H9 (cell line): Measurements from ENCODE around the gene TRIOBP. TPM values are rescaled to one million over a fixed set of nuclear protein-coding genes. Genes with fewer than 3 reads are reported as not detected.

Experiments
- DNase-seq: peaks from one replicate; pipeline ENCODE4 v3.0.0-alpha.2; 2017
- H2AFZ ChIP-seq: one replicate; pipeline ENCODE4 v1.6.1; 2013; ENCODE audit warnings: mild to moderate bottlenecking, low read length, control low read depth, moderate library complexity
- H2AK5ac ChIP-seq: 2 replicates; pipeline ENCODE4 v1.6.1; 2013; ENCODE audit warnings: low read length, control low read depth, mixed read lengths; ENCODE audit not compliant: insufficient read length
- H2BK120ac ChIP-seq: one replicate; pipeline ENCODE4 v1.6.1; 2013; ENCODE audit warnings: low read depth, mild to moderate bottlenecking, low read length, control low read depth, inconsistent platforms; ENCODE audit not compliant: poor library complexity, severe bottlenecking
- H2BK12ac ChIP-seq: 2 replicates; pipeline ENCODE4 v1.6.1; 2013; ENCODE audit warnings: low read length, control low read depth, mixed read lengths, low read depth; ENCODE audit not compliant: insufficient read length
- H2BK15ac ChIP-seq: 2 replicates; pipeline ENCODE4 v1.6.1; 2013; ENCODE audit warnings: low read depth, low read length, control low read depth
- H2BK20ac ChIP-seq: one replicate; pipeline ENCODE4 v1.6.1; 2013; ENCODE audit warnings: low read depth, mild to moderate bottlenecking, low read length, control low read depth, inconsistent platforms; ENCODE audit not compliant: poor library complexity, severe bottlenecking
- H2BK5ac ChIP-seq: 2 replicates; pipeline ENCODE4 v1.6.1; 2013; ENCODE audit warnings: low read length, control low read depth, mixed read lengths; ENCODE audit not compliant: insufficient read length
- H3K14ac ChIP-seq: 2 replicates; pipeline ENCODE4 v1.6.1; 2013; ENCODE audit warnings: low read length, control low read depth; ENCODE audit not compliant: insufficient read depth
- H3K18ac ChIP-seq: 2 replicates; pipeline ENCODE4 v1.6.1; 2013; ENCODE audit warnings: low read depth, mild to moderate bottlenecking, mixed read lengths, low read length, control low read depth; ENCODE audit not compliant: insufficient read length
- H3K23ac ChIP-seq: 2 replicates; pipeline ENCODE4 v1.6.1; 2013; ENCODE audit warnings: low read length, control low read depth, mixed read lengths, low read depth; ENCODE audit not compliant: insufficient read length
- H3K23me2 ChIP-seq: 2 replicates; pipeline ENCODE4 v1.6.1; 2013; ENCODE audit warnings: low read depth, mild to moderate bottlenecking, mixed read lengths, low read length, control low read depth; ENCODE audit not compliant: insufficient read length, poor library complexity, severe bottlenecking
- H3K27ac ChIP-seq: 2 replicates; pipeline ENCODE4 v1.5.1; 2013; ENCODE audit warnings: low read length, control low read depth, mixed read lengths, low read depth; ENCODE audit not compliant: insufficient read length
- H3K27me3 ChIP-seq: 2 replicates; pipeline ENCODE4 v1.6.1; 2013; ENCODE audit warnings: low read length, control low read depth, inconsistent platforms; ENCODE audit not compliant: insufficient read depth
- H3K4ac ChIP-seq: 2 replicates; pipeline ENCODE4 v1.6.1; 2013; ENCODE audit warnings: low read depth, mild to moderate bottlenecking, control low read depth, inconsistent platforms, low read length, moderate library complexity
- H3K4me1 ChIP-seq: 2 replicates; pipeline ENCODE4 v1.6.1; 2013; ENCODE audit warnings: low read length, control low read depth, inconsistent platforms; ENCODE audit not compliant: insufficient read depth
- H3K4me2 ChIP-seq: 2 replicates; pipeline ENCODE4 v1.6.1; 2013; ENCODE audit warnings: low read length, control low read depth, mixed read lengths; ENCODE audit not compliant: insufficient read length, insufficient read depth
- H3K56ac ChIP-seq: 2 replicates; pipeline ENCODE4 v1.6.1; 2013; ENCODE audit warnings: low read depth, mild to moderate bottlenecking, mixed read lengths, low read length, control low read depth; ENCODE audit not compliant: insufficient read length
- H3K79me1 ChIP-seq: 2 replicates; pipeline ENCODE4 v1.6.1; 2013; ENCODE audit warnings: low read depth, mild to moderate bottlenecking, moderate library complexity, low read length, control low read depth, inconsistent platforms; ENCODE audit not compliant: insufficient read depth, poor library complexity, severe bottlenecking
- H3K79me2 ChIP-seq: 2 replicates; pipeline ENCODE4 v1.6.1; 2013; ENCODE audit warnings: low read length, control low read depth, inconsistent platforms; ENCODE audit not compliant: insufficient read depth
- H3K9ac ChIP-seq: 2 replicates; pipeline ENCODE4 v1.6.1; 2013; ENCODE audit warnings: low read length, control low read depth, mixed read lengths; ENCODE audit not compliant: insufficient read length; ENCODE audit errors: extremely low read depth
- H3K9me3 ChIP-seq: one replicate; pipeline ENCODE4 v1.6.1; 2013; ENCODE audit warnings: low read depth, low read length, inconsistent platforms; ENCODE audit not compliant: control insufficient read depth
- H3T11ph ChIP-seq: one replicate; pipeline ENCODE4 v1.6.1; 2013; ENCODE audit warnings: mild to moderate bottlenecking, low read length, control low read depth, inconsistent platforms
- H4K20me1 ChIP-seq: one replicate; pipeline ENCODE4 v1.6.1; 2013; ENCODE audit not compliant: control insufficient read depth, insufficient read length, insufficient read depth
- H4K5ac ChIP-seq: 2 replicates; pipeline ENCODE4 v1.6.1; 2013; ENCODE audit warnings: low read depth, mild to moderate bottlenecking, mixed read lengths, low read length, control low read depth; ENCODE audit not compliant: insufficient read length
- H4K8ac ChIP-seq: replicated peaks from 2 replicates; pipeline ENCODE4 v1.6.1; 2013; ENCODE audit warnings: low read length, control low read depth, mixed read lengths, low read depth; ENCODE audit not compliant: insufficient read length
- H4K91ac ChIP-seq: 2 replicates; pipeline ENCODE4 v1.6.1; 2013; ENCODE audit warnings: low read depth, mild to moderate bottlenecking, moderate library complexity, mixed read lengths, low read length, control low read depth; ENCODE audit not compliant: insufficient read length
- H3K27ac Mint-ChIP-seq, 3 experiments: 2 replicates in 2 of 3; 3 replicates in 1 of 3; pipeline ENCODE4 v1.8.0; 2020 to 2021; ENCODE audit warnings: mixed read lengths in 3 of 3, mild to moderate bottlenecking in 1 of 3, moderate library complexity in 1 of 3
- H3K27me3 Mint-ChIP-seq: 2 replicates; pipeline ENCODE4 v1.8.0; 2021; ENCODE audit warnings: low read depth, mild to moderate bottlenecking, moderate library complexity, mixed read lengths
- H3K36me3 Mint-ChIP-seq, 3 experiments: 2 replicates in 2 of 3; 3 replicates in 1 of 3; pipeline ENCODE4 v1.8.0; 2020 to 2021; ENCODE audit warnings: low read depth in 3 of 3, mixed read lengths in 3 of 3; ENCODE audit not compliant: insufficient read depth in 1 of 3
- H3K4me1 Mint-ChIP-seq, 2 experiments: 2 replicates each; pipeline ENCODE4 v1.8.0; 2020; ENCODE audit warnings: mixed read lengths in 2 of 2
- H3K4me3 Mint-ChIP-seq, 2 experiments: 2 replicates in 1 of 2; 3 replicates in 1 of 2; pipeline ENCODE4 v1.8.0; 2020 to 2021; ENCODE audit warnings: mild to moderate bottlenecking in 2 of 2, mixed read lengths in 2 of 2, moderate library complexity in 1 of 2
- H3K9me3 Mint-ChIP-seq, 2 experiments: 2 replicates in 1 of 2; 3 replicates in 1 of 2; pipeline ENCODE4 v1.8.0; 2020; ENCODE audit warnings: mild to moderate bottlenecking in 2 of 2, mixed read lengths in 2 of 2, moderate library complexity in 1 of 2
- CTCF ChIP-seq: fragments of 200-600 bp; sonication (generic); conservative IDR thresholded peaks from 3 replicates; pipeline ENCODE4 v1.8.0; 2021; ENCODE audit warnings: antibody characterized with exemption, mild to moderate bottlenecking
- WGBS: extraction: QIAGEN DNeasy Blood & Tissue Kit; methylation state at CpG from one replicate; pipeline ENCODE4 v1.1.7; 2013; ENCODE audit warnings: missing lambda C conversion rate, low lambda C conversion rate, mixed read lengths; ENCODE audit not compliant: insufficient read length; ENCODE audit errors: extremely low coverage; 5-methylcytosine and 5-hydroxymethylcytosine counted together
- total RNA-seq: library from RNA; stranded (reverse); gene quantifications from 2 replicates; pipeline ENCODE4 v1.2.1, GENCODE V29; 2021

Gene TRIOBP
- total RNA-seq, 1 experiment from 2014 or later, result 52.7 TPM

GRCh38 chr22:37728620-37729019, 31.8 kb downstream of the TRIOBP start:
- H3K9me3 ChIP-seq, result no peaks in the 10 kb centered on the region
- no peaks in the 10 kb centered on the region for H3K4me1 ChIP-seq
- no peaks in the 10 kb centered on the region for H3K23me2 ChIP-seq
- WGBS, result no CpG with 5 or more reads among the region's 1 CpG
- H4K8ac ChIP-seq, result no peak overlapping the region
- no peak overlapping the region for H4K5ac ChIP-seq
- H3K4me2 ChIP-seq, result no peak overlapping the region
- no peak overlapping the region for H2BK120ac ChIP-seq
- H2BK15ac ChIP-seq, result no peak overlapping the region
- no peak overlapping the region for H4K91ac ChIP-seq
- H2AFZ ChIP-seq, result no peak overlapping the region
- H2BK20ac ChIP-seq, result no peak overlapping the region
- H3K14ac ChIP-seq, result no peak overlapping the region
- Mint-ChIP-seq H3K9me3 (no peaks in the 10 kb centered on the region), H3K4me3 (no peak overlapping the region), H3K4me1 (peaks cover 3% of the 10 kb centered on the region in 2 experiments; a peak in 1 of 4 replicates), H3K27me3 (peaks cover 41% of the 10 kb centered on the region), H3K36me3 (peaks cover 25 to 43% (median 36%) of the 10 kb centered on the region in 3 experiments), H3K27ac (no peak overlapping the region)
- no peak for TF ChIP-seq CTCF
- no peaks in the 10 kb centered on the region for H3K79me1 ChIP-seq
- H3K79me2 ChIP-seq, result no peaks in the 10 kb centered on the region
- no peaks in the 10 kb centered on the region for H3K27me3 ChIP-seq
- H2AK5ac ChIP-seq, result no peak overlapping the region
- H3K27ac ChIP-seq, result no peak overlapping the region
- H4K20me1 ChIP-seq, result peaks cover 3% of the 10 kb centered on the region
- no peak overlapping the region for H3T11ph ChIP-seq
- H2BK5ac ChIP-seq, result no peak overlapping the region
- H3K9ac ChIP-seq, result no peak overlapping the region
- no peak overlapping the region for H3K23ac ChIP-seq
- DNase-seq, result no peak
- H3K56ac ChIP-seq, result no peak overlapping the region
- H3K18ac ChIP-seq, result no peak overlapping the region
- no peak overlapping the region for H2BK12ac ChIP-seq
- H3K4ac ChIP-seq, result no peak overlapping the region
